ENCODE measurements around the gene KCND2. TPM values are rescaled to one million over a fixed set of nuclear protein-coding genes. Genes with fewer than 3 reads are reported as not detected.

The KCND2 gene
- polyA plus RNA-seq, 1 of the 3 experiments (the other 2 are of a cell fraction): not detected

- no peak for TF ChIP-seq EP300 (IDR thresholded peaks at IDR 0.05; ENCODE audit: borderline replicate concordance in 1 of 2, low read depth in 1 of 2, low read length in 1 of 2)
- TF ChIP-seq MAX (IDR thresholded peaks at IDR 0.05; ENCODE audit: low read depth): no peak
- TF ChIP-seq YY1 (IDR thresholded peaks at IDR 0.05; ENCODE audit: low read depth): no peak
- TF ChIP-seq ELF1 (IDR thresholded peaks at IDR 0.05): no peak
- no peaks in the 10 kb centered on the region for H3K79me2 ChIP-seq (ENCODE audit: insufficient read depth)
- H3K9me2 ChIP-seq: no peaks in the 10 kb centered on the region
- CTCF ChIA-PET: interaction anchor here (0.6 to 2.0 kb wide), 5 partner anchors 10 to 1274 kb away, joined by 3 to 12 read pairs (median 4); no protein-coding TSS in a partner anchor
- H3K9me3 ChIP-seq: no peaks in the 10 kb centered on the region
- peaks cover 5% of the 10 kb centered on the region; the same call in 1 of the 2 replicates for H3K27me3 ChIP-seq (ENCODE audit: insufficient read depth)
- H2AFZ ChIP-seq (ENCODE audit: low read depth): no peak overlapping the region
- H3K27ac ChIP-seq (ENCODE audit: low read depth in 2 of 2, low read length in 1 of 2): no peak overlapping the region
- no peaks in the 10 kb centered on the region for H3K36me3 ChIP-seq (replicated peaks in 1 of 2; ENCODE audit: control insufficient read depth in 1 of 2, insufficient read depth in 2 of 2, low read length in 1 of 2)
- H4K20me1 ChIP-seq (ENCODE audit: insufficient read depth): no peaks in the 10 kb centered on the region
- no peaks in the 10 kb centered on the region for H3F3A ChIP-seq (replicated peaks; ENCODE audit: insufficient read depth)
- no peak for DNase-seq
- H3K4me1 ChIP-seq (ENCODE audit: control insufficient read depth in 1 of 2, insufficient read depth in 2 of 2, low read depth in 1 of 2, low read length in 1 of 2): no peaks in the 10 kb centered on the region
- H3K9ac ChIP-seq: no peak overlapping the region
- no peak overlapping the region for H3K4me2 ChIP-seq
- POLR2A ChIA-PET: no interaction called here
- H3K4me3 ChIP-seq (ENCODE audit: low read depth in 2 of 2, low read length in 1 of 2): no peak overlapping the region
- WGBS (ENCODE audit: low lambda C conversion rate): 0% methylated on average over 2 of the region's 2 CpGs
Observed at GRCh38 chr7:120720317-120720716, 447.3 kb downstream of the KCND2 start.

- Histone ChIP-seq H3F3A (replicated peaks; ENCODE audit: insufficient read depth) (no peaks in the 10 kb centered on the region), H3K4me3 (ENCODE audit: low read depth in 2 of 2, low read length in 1 of 2) (no peak overlapping the region), H2AFZ (ENCODE audit: low read depth) (no peak overlapping the region), H3K9me2 (no peaks in the 10 kb centered on the region), H4K20me1 (ENCODE audit: insufficient read depth) (no peaks in the 10 kb centered on the region), H3K27ac (ENCODE audit: low read depth in 2 of 2, low read length in 1 of 2) (no peak overlapping the region), H3K4me2 (no peak overlapping the region), H3K4me1 (ENCODE audit: control insufficient read depth in 1 of 2, insufficient read depth in 2 of 2, low read depth in 1 of 2, low read length in 1 of 2) (no peaks in the 10 kb centered on the region), H3K79me2 (ENCODE audit: insufficient read depth) (no peaks in the 10 kb centered on the region), H3K27me3 (ENCODE audit: insufficient read depth) (peaks cover 5% of the 10 kb centered on the region; the same call in 1 of the 2 replicates), H3K9ac (no peak overlapping the region), H3K36me3 (replicated peaks in 1 of 2; ENCODE audit: control insufficient read depth in 1 of 2, insufficient read depth in 2 of 2, low read length in 1 of 2) (no peaks in the 10 kb centered on the region), H3K9me3 (no peaks in the 10 kb centered on the region)
- WGBS (ENCODE audit: low lambda C conversion rate): 19% methylated on average over 1 of the region's 1 CpG
- TF ChIP-seq RAD21 (IDR thresholded peaks at IDR 0.05; ENCODE audit: low read length) (no peak), NRF1 (IDR thresholded peaks at IDR 0.05; ENCODE audit: low read depth, low read length) (no peak), FOXM1 (IDR thresholded peaks at IDR 0.05; ENCODE audit: low read depth) (no peak), NFIC (IDR thresholded peaks at IDR 0.05; ENCODE audit: borderline replicate concordance) (no peak)
- CTCF ChIA-PET: interaction anchor here (1.0 to 3.4 kb wide), 7 partner anchors 12 to 82 kb away, joined by 3 to 23 read pairs (median 11); no protein-coding TSS in a partner anchor
- no peak for DNase-seq
- POLR2A ChIA-PET: no interaction called here
Observed at GRCh38 chr7:120723465-120724385, 450.8 kb downstream of the KCND2 start.

GRCh38 chr7:120724448-120724847 lies 451.5 kb downstream of the KCND2 start:
- whole genome bisulfite sequencing (ENCODE audit: low lambda C conversion rate): 7% methylated on average over 2 of the region's 2 CpGs
- peaks cover 5% of the 10 kb centered on the region; the same call in 1 of the 2 replicates for H3K27me3 ChIP-seq (ENCODE audit: insufficient read depth)
- no peak overlapping the region for H3K4me2 ChIP-seq
- H3K9me3 ChIP-seq: no peaks in the 10 kb centered on the region
- no peaks in the 10 kb centered on the region for H4K20me1 ChIP-seq (ENCODE audit: insufficient read depth)
- no peaks in the 10 kb centered on the region for H3K4me1 ChIP-seq (ENCODE audit: control insufficient read depth in 1 of 2, insufficient read depth in 2 of 2, low read depth in 1 of 2, low read length in 1 of 2)
- no peaks in the 10 kb centered on the region for H3K36me3 ChIP-seq (replicated peaks in 1 of 2; ENCODE audit: control insufficient read depth in 1 of 2, insufficient read depth in 2 of 2, low read length in 1 of 2)
- H3K9ac ChIP-seq: no peak overlapping the region
- H3K4me3 ChIP-seq (ENCODE audit: low read depth in 2 of 2, low read length in 1 of 2): no peak overlapping the region
- ChIA-PET POLR2A (no interaction called here), CTCF (interaction anchor here (1.0 to 3.4 kb wide), 17 partner anchors 9 to 348 kb away, joined by 3 to 50 read pairs (median 6); no protein-coding TSS in a partner anchor)
- TF ChIP-seq POLR2AphosphoS5 (IDR thresholded peaks at IDR 0.05; ENCODE audit: low read depth, low read length): no peak
- no peak for TF ChIP-seq JUND (IDR thresholded peaks at IDR 0.05)
- TF ChIP-seq GABPA (IDR thresholded peaks at IDR 0.05; ENCODE audit: low read depth): no peak
- TF ChIP-seq, protein P1, sequence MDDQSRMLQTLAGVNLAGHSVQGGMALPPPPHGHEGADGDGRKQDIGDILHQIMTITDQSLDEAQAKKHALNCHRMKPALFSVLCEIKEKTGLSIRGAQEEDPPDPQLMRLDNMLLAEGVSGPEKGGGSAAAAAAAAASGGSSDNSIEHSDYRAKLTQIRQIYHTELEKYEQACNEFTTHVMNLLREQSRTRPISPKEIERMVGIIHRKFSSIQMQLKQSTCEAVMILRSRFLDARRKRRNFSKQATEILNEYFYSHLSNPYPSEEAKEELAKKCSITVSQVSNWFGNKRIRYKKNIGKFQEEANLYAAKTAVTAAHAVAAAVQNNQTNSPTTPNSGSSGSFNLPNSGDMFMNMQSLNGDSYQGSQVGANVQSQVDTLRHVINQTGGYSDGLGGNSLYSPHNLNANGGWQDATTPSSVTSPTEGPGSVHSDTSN (IDR thresholded peaks at IDR 0.05): no peak
- no peaks in the 10 kb centered on the region for H3K9me2 ChIP-seq
- no peaks in the 10 kb centered on the region for H3F3A ChIP-seq (replicated peaks; ENCODE audit: insufficient read depth)
- no peak overlapping the region for H2AFZ ChIP-seq (ENCODE audit: low read depth)
- H3K27ac ChIP-seq (ENCODE audit: low read depth in 2 of 2, low read length in 1 of 2): no peak overlapping the region
- H3K79me2 ChIP-seq (ENCODE audit: insufficient read depth): no peaks in the 10 kb centered on the region
- DNase-seq: no peak
